HepG2 (cell line): Measurements from ENCODE around the gene NUP153. TPM values are rescaled to one million over a fixed set of nuclear protein-coding genes. Genes with fewer than 3 reads are reported as not detected.

Experiments used
- AHDC1 ChIP-seq: sonication (generic); formaldehyde crosslinking; IDR thresholded peaks from 2 replicates; pipeline ENCODE4 v1.5.1; 2020; ENCODE audit warnings: mild to moderate bottlenecking, missing genetic modification reagents, borderline replicate concordance
- CHD2 ChIP-seq: IDR thresholded peaks from 2 replicates; pipeline ENCODE4 v1.6.1; 2011; ENCODE audit warnings: low read depth, low read length, improper control_type of control experiment
- GMEB2 ChIP-seq: IDR thresholded peaks from 2 replicates; pipeline ENCODE4 v1.6.1; 2016; ENCODE audit warnings: missing biosample characterization, missing genetic modification reagents, low read depth
- GZF1 ChIP-seq: sonication (generic); formaldehyde crosslinking; IDR thresholded peaks from 2 replicates; pipeline ENCODE4 v1.5.1; 2020; ENCODE audit warnings: mild to moderate bottlenecking, missing genetic modification reagents
- HNF4G ChIP-seq, 2 experiments: sonication (generic) in 1 of 2; formaldehyde crosslinking in 1 of 2; IDR thresholded peaks; 2 replicates each; pipeline versions ENCODE4 v1.4.0 to v1.6.1; 2011 to 2020; ENCODE audit warnings: borderline replicate concordance in 2 of 2, low read depth in 2 of 2, mild to moderate bottlenecking in 2 of 2, low read length in 1 of 2, missing genetic modification reagents in 1 of 2, moderate library complexity in 1 of 2
- KDM1A ChIP-seq: IDR thresholded peaks from 2 replicates; pipeline ENCODE4 v1.6.1; 2016; ENCODE audit warnings: missing compliant biosample characterization
- PAWR ChIP-seq: sonication (generic); formaldehyde crosslinking; IDR thresholded peaks from 2 replicates; pipeline ENCODE4 v1.4.0; 2020; ENCODE audit warnings: missing genetic modification reagents, mild to moderate bottlenecking, borderline replicate concordance
- PBX2 ChIP-seq: IDR thresholded peaks from 2 replicates; pipeline ENCODE4 v1.6.1; 2016; ENCODE audit warnings: control low read depth
- PHF21A ChIP-seq: sonication (generic); formaldehyde crosslinking; IDR thresholded peaks from 2 replicates; pipeline ENCODE4 v1.5.0; 2020; ENCODE audit warnings: mild to moderate bottlenecking, missing genetic modification reagents
- RNF2 ChIP-seq: fragments of 450-650 bp; conservative IDR thresholded peaks from 2 replicates; pipeline ENCODE4 v1.6.1; 2016; ENCODE audit warnings: low read depth
- TAF1 ChIP-seq: sonication (generic); formaldehyde crosslinking; IDR thresholded peaks from 2 replicates; pipeline ENCODE4 v1.4.0; 2020; ENCODE audit warnings: missing genetic modification reagents
- UBTF ChIP-seq: sonication (generic); formaldehyde crosslinking; IDR thresholded peaks from 2 replicates; pipeline ENCODE4 v1.4.0; 2020; ENCODE audit warnings: mild to moderate bottlenecking, missing genetic modification reagents
- ZC3H13 ChIP-seq: sonication (generic); formaldehyde crosslinking; IDR thresholded peaks from 2 replicates; pipeline ENCODE4 v1.8.1; 2023; ENCODE audit warnings: mild to moderate bottlenecking, missing genetic modification reagents, moderate library complexity
- ZNF18 ChIP-seq: sonication (generic); formaldehyde crosslinking; IDR thresholded peaks from 2 replicates; pipeline ENCODE4 v1.8.0; 2022; ENCODE audit warnings: mild to moderate bottlenecking, missing genetic modification reagents; ENCODE audit not compliant: insufficient replicate concordance
- ZNF644 ChIP-seq: IDR thresholded peaks from 2 replicates; pipeline ENCODE4 v1.6.1; 2016; ENCODE audit warnings: low read depth
- ZNF720 ChIP-seq: sonication (generic); formaldehyde crosslinking; IDR thresholded peaks from 2 replicates; pipeline ENCODE4 v1.4.0; 2020; ENCODE audit warnings: missing genetic modification reagents
- polyA plus RNA-seq, 8 experiments: library from polyadenylated mRNA; depleted of rRNA in 3 of 8; stranded (reverse) in 7 of 8; unstranded in 1 of 8; fragments of >200 nt; fragmentation: Illumina TruSeq in 4 of 8; extraction: Trizol in 4 of 8; gene quantifications; 2 replicates each; pipeline versions ENCODE4 v1.2.1 to v1.2.3, GENCODE V29; 2011 to 2016; ENCODE audit warnings: low read depth in 4 of 8, missing spikeins in 1 of 8, mixed read lengths in 1 of 8; ENCODE audit not compliant: insufficient read depth in 1 of 8
- total RNA-seq, 5 experiments: library from RNA; depleted of rRNA; stranded (reverse); fragments of >200 nt; fragmentation: Illumina TruSeq; extraction: Trizol; gene quantifications; 2 replicates each; pipeline ENCODE4 v1.2.3, GENCODE V29; 2016; ENCODE audit warnings: low read depth in 1 of 5

NUP153 gene
- total and polyA plus RNA-seq, 2 of the 13 experiments (the other 11 are each of a cell fraction or from before 2014, with no cell fraction given), result 29.8 to 55.2 TPM

- TF ChIP-seq UBTF (CRISPR knock-in tag) (peak; percentile 90), ZNF18 (no peak), KDM1A (CRISPR knock-in tag) (no peak), ZNF720 (CRISPR knock-in tag) (peak; percentile 26; the same call in 1 of the 2 replicates), GMEB2 (peak; percentile 96), HNF4G (IDR thresholded peaks at IDR 0.05; ENCODE audit: borderline replicate concordance, low read depth, low read length) (peak; percentile 14; the same call in 1 of the 2 replicates), HNF4G (CRISPR knock-in tag; IDR thresholded peaks at IDR 0.05; ENCODE audit: borderline replicate concordance, low read depth) (no peak; the same call in 1 of the 2 replicates), RNF2 (peak; percentile 67; the same call in 1 of the 2 replicates), AHDC1 (CRISPR knock-in tag) (no peak), PBX2 (no peak), PAWR (no peak), ZNF644 (CRISPR knock-in tag) (peak; percentile 32; the same call in 1 of the 2 replicates), CHD2 (no peak; the same call in 1 of the 2 replicates), GZF1 (CRISPR knock-in tag) (0 out of 2 replicates have a peak, but pooled peaks have one; percentile 31), ZC3H13 (CRISPR knock-in tag) (no peak), TAF1 (CRISPR knock-in tag) (peak; percentile 92), PHF21A (CRISPR knock-in tag) (peak; percentile 90)
Measured at GRCh38 chr6:17706580-17707370, at the start of gene NUP153 (continued).
